GM21576 (cell line): ENCODE measurements around the gene XKR3.
"Not testable (repeated sequence)": the region's sequence is repeated elsewhere in the genome, so short reads cannot be mapped to it uniquely, and the experiment has no call there.

ENCODE experiments used
- ATAC-seq: cut with Tn5 transposase; IDR thresholded peaks from one replicate; pipeline ENCODE4 v1.9.1; 2021; ENCODE audit warnings: mild to moderate bottlenecking, moderate library complexity; ENCODE audit not compliant: unreplicated experiment

XKR3 gene

GRCh38 chr22:16824716-16825687, at the start of gene XKR3:
XKR3 (minus strand) TSS chr22:16825411; CDS start chr22:16808073, 17,338 bp downstream.
- ATAC-seq, result peak; percentile 89

GRCh38 chr22:16869640-16870039, 44.4 kb upstream of the XKR3 start:
- ATAC-seq, result not testable (repeated sequence)

GRCh38 chr22:16866167-16866566, 41.0 kb upstream of the XKR3 start:
- no peak for ATAC-seq

GRCh38 chr22:16856851-16857250, 31.6 kb upstream of the XKR3 start:
- not testable (repeated sequence) for ATAC-seq

- no peak for ATAC-seq
These were observed 29.4 kb upstream of the XKR3 start for GRCh38 chr22:16854631-16855030.

GRCh38 chr22:16851268-16851996, 26.2 kb upstream of the XKR3 start:
- ATAC-seq, result not testable (repeated sequence)

GRCh38 chr22:16847271-16847670, 22.1 kb upstream of the XKR3 start:
- no peak for ATAC-seq

- no peak for ATAC-seq
These were observed 20.7 kb upstream of the XKR3 start for GRCh38 chr22:16845881-16846280.

- no peak for ATAC-seq
These were observed 20.3 kb upstream of the XKR3 start for GRCh38 chr22:16845465-16845864.

- no peak for ATAC-seq
These were observed 19.3 kb upstream of the XKR3 start for GRCh38 chr22:16844529-16844928.

- ATAC-seq, result no peak
These were observed 12.9 kb upstream of the XKR3 start for GRCh38 chr22:16838073-16838472.

- no peak for ATAC-seq
These were observed 9.8 kb upstream of the XKR3 start for GRCh38 chr22:16834971-16835370.

GRCh38 chr22:16831257-16831656, 6.0 kb upstream of the XKR3 start:
- no peak for ATAC-seq

- ATAC-seq, result no peak
These were observed 4.8 kb upstream of the XKR3 start for GRCh38 chr22:16829985-16830384.

- ATAC-seq, result no peak
These were observed 3.7 kb upstream of the XKR3 start for GRCh38 chr22:16828876-16829275.

GRCh38 chr22:16827506-16827905, 2.3 kb upstream of the XKR3 start:
- no peak for ATAC-seq

GRCh38 chr22:16819249-16819648, 6.0 kb downstream of the XKR3 start:
- ATAC-seq, result no peak

GRCh38 chr22:16818538-16818937, 6.7 kb downstream of the XKR3 start:
- ATAC-seq, result no peak

GRCh38 chr22:16815073-16815472, 10.1 kb downstream of the XKR3 start:
- no peak for ATAC-seq

GRCh38 chr22:16810188-16810802, 14.9 kb downstream of the XKR3 start:
- ATAC-seq, result no peak

GRCh38 chr22:16808744-16809143, 16.5 kb downstream of the XKR3 start:
- no peak for ATAC-seq
